Measurements from ENCODE around the gene FAT1.

- no peak for TF ChIP-seq EZH2phosphoT487 (IDR thresholded peaks at IDR 0.05; ENCODE audit: borderline replicate concordance, low read depth, low read length)
- no peak for TF ChIP-seq CTCF (conservative IDR thresholded peaks at IDR 0.05; ENCODE audit: low read length)
Measured at GRCh38 chr4:186737427-186737826, 13.8 kb upstream of the FAT1 start.

Data from OCI-LY7 (cell line).